Measurements from ENCODE around the gene ICA1. TPM values are rescaled to one million over a fixed set of nuclear protein-coding genes. Genes with fewer than 3 reads are reported as not detected.
"Not testable (repeated sequence)": the region's sequence is repeated elsewhere in the genome, so short reads cannot be mapped to it uniquely, and the experiment has no call there.

Gene ICA1
- total RNA-seq, 1 experiment from 2014 or later, result 0.24 TPM

GRCh38 chr7:8263048-8263447 lies 1.1 kb upstream of the ICA1 start:
- DNase-seq (ENCODE audit: low read depth), result no peak

- DNase-seq (ENCODE audit: low read depth), result peak; percentile 12
Observed at GRCh38 chr7:8260871-8261694, 884 bp downstream of the ICA1 start.

DNA sequence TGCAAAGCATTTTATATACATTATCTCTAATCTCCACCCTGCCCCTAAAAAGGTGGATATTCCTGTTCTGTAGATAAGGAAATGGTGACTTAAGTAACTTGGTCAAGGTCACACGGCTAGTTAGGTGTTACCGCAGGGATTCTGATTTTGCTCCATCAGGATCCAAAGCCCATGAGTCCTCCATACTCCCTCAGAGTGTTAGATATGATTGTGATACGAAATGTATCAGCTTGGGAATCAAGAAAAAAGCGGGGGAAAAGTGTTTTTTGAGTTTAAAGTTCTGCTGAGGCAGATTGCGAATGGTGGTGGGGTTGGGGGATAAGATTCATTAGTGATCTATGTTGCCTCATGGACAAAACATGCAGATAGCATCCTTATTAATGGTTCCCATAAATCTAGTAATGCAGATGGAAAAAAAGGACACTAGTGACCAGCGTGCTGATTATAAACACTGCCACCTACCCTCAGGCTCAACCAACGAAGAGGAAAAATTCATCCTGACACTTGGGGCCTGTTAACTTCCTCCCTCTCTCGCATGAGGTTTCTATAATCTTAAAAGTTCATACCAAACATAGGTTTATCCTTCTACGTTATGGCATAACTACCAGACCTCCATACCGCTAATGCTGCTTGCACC lies 2.3 kb downstream of the ICA1 start:
- no peak for DNase-seq (ENCODE audit: low read depth)

GRCh38 chr7:8258734-8259133 lies 3.2 kb downstream of the ICA1 start:
- no peak for DNase-seq (ENCODE audit: low read depth)

- DNase-seq (ENCODE audit: low read depth), result no peak
Observed at GRCh38 chr7:8258166-8258565, 3.8 kb downstream of the ICA1 start.

DNA sequence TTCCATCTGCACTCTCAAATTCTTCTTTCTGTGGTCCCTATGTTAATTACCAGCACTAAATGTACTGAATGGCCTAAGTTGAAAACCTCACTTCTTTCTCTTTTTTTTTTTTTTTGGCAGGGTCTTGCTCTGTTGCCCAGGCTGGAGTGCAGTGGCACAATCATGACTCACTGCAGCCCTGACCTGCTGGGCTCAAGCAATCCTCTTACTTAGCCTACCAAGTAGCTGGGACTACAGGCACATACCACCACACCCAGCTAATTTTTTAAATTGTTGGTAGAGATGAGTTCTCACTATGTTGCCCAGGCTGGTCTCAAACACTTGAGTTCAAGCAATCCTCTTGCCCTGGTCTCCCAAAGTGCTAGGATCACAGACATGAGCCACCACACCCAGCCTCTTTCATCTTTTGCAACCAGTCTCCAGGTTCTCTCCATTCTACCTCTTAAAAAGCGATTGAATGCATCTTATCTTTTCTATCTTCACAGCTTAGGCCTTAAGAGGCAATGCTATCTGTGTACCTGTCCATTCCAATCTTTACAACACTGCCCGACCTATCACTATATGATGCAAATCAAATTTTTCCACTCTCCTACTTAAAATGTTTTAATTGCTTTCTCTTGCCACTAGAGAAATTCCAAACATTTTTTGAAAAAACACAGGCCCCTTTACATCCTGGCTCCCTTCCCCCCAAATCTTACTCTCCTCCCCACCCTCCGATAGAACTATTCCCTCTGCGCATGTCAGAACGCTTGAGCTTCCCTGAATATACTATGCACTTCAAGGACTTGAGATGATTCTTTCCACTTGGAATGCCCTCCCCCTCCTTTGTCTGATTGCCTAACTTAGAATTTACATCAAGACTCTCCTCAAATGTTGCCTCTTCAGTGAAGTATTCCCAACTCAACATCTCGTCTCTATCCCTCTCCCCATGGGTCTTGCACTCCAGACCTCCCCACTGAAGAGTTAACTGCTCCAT lies 6.0 kb downstream of the ICA1 start:
- no peak for DNase-seq (ENCODE audit: low read depth)

GRCh38 chr7:8254667-8255066 lies 7.3 kb downstream of the ICA1 start:
- no peak for DNase-seq (ENCODE audit: low read depth)

DNA sequence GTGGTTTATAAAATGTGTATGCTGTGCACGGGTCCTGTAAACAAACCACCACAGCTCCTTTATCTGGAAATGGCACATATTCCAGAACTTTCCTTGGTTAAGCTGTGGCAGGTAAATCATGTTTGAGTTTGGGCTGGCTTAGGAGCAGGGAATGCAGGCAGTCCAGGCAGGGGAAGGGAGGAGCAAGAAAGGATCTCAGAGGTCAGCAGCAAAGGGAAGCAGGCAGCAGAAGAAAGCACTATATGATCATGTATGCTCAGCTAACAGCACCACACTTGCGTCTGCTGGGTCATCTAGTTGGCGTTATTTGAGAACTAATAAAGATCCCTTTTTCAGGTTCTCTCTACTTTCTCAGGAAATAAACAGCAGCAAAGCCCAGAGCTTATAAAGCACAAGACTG lies 7.8 kb downstream of the ICA1 start:
- no peak for DNase-seq (ENCODE audit: low read depth)

DNA sequence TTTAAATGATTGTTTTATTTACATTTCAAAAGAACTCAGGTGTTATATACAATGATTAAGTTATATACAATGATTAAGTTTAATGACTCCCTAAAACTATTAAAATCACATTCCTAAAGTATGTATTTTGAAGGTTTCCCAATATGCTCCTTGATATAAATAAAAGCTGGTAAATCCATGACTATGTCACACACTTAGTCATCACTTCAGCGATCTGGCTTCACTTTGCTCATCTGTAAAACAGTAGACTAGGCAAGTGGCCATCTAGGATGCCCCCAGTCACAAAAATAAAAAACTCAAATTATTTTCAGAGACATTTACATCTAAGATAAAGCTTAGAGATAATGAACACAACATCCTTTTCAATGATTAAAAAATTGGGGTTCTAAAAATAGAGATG lies 10.8 kb downstream of the ICA1 start:
- DNase-seq (ENCODE audit: low read depth), result no peak

DNA sequence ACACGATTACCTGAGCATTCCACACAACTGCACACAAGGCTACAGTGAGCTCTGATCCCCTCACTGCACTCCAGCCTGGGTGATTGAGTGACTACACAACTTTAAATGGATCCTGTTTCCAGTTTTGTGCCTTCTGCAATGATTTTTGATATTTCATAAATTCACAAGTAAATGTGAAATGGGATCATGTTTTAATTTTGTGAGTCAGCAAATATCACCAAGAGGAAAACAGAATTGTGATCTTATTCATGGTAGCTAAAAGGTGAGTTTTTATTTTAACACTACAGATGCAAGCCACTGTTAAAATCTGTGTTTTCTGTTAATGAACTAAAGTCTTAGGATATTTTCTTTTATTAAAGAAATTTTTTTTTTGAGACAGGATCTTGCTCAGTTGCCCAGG lies 11.4 kb downstream of the ICA1 start:
- DNase-seq (ENCODE audit: low read depth), result no peak

DNA sequence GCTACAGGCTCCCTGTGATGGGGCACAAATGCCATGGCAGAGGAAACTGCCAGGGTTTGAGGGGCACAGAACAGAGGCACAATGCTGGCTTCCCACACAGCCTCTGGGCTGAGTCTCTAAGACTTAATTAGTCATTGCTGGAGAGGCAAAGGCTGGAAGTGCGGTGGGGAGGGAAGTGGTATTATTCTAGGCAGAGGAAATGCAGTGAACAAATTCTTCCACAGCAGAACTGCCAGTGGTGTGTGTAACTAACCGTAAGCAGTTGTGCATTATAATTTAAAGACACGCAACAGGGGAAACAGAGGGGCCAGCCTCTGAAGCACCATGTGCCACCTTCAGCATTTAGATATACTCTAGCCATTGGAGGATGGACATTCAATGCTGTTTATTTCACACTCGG lies 12.8 kb downstream of the ICA1 start:
- DNase-seq (ENCODE audit: low read depth), result no peak

DNA sequence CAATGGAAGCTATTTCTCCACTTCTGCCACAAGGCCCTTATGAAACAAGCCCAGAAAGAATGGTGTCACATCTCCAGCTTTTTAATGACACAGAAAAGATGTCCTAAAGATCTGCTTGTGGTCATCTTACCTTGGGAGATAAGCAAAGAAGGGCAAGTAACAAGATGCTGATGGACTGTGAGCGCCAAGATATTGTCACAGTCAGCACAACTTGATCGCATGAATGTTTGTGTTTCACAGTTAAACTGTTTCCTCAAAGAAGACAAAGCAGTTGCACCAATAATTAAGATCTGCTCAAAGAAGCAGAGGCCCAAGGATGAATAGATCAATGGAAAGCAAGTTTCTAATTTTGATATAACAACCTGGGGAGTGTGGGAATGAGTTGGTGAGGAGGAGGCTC lies 15.9 kb downstream of the ICA1 start:
- DNase-seq (ENCODE audit: low read depth), result no peak

- DNase-seq (ENCODE audit: low read depth), result not testable (repeated sequence)
Observed at GRCh38 chr7:8245032-8245431, 16.9 kb downstream of the ICA1 start.

DNA sequence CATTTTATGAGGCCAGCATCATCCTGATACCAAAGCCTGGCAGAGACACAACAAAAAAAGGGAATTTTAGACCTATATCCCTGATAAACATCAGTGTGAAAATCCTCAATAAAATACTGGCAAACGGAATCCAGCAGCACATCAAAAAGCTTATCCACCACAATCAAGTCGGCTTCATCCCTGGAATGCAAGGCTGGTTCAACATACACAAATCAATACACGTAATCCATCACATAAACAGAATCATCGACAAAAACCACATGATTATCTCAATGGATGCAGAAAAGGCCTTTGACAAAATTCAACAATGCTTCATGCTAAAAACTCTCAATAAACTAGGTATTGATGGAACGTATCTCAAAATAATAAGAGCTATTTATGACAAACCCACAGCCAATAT lies 18.9 kb downstream of the ICA1 start:
- DNase-seq (ENCODE audit: low read depth), result not testable (repeated sequence)

GRCh38 chr7:8239702-8240362 lies 22.1 kb downstream of the ICA1 start:
- not testable (repeated sequence) for DNase-seq (ENCODE audit: low read depth)

DNA sequence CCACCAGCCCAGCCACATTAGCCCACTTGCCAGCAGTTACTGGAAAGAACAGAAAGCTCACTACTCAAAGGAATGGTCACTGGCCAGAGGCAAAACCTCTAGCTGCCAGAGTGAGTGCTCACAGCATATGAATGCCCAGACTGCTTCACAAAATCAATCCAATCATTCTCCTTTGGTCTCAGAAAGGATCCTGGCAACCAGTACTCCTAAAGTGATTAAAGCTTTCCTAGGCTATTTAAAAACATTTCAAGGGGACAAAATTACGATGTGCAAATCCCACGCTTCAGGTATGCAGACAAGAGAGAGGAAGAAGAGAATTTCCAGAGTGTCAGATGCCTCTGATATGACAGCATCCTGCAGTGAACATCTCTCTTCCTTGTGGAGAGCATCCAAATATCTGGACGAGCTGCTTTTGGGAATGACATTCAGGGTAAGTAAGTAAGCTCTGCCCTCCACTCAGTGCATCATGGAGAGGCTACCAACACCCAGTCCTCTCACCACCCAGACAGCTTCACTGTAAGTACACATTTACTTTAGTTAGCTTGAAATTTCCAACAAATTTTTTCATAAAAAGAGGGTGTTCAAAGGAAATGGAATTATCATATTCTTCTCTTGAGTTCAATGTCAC lies 25.1 kb downstream of the ICA1 start:
- no peak for DNase-seq (ENCODE audit: low read depth)

GRCh38 chr7:8232999-8233847 lies 28.7 kb downstream of the ICA1 start:
- no peak for DNase-seq (ENCODE audit: low read depth)

DNA sequence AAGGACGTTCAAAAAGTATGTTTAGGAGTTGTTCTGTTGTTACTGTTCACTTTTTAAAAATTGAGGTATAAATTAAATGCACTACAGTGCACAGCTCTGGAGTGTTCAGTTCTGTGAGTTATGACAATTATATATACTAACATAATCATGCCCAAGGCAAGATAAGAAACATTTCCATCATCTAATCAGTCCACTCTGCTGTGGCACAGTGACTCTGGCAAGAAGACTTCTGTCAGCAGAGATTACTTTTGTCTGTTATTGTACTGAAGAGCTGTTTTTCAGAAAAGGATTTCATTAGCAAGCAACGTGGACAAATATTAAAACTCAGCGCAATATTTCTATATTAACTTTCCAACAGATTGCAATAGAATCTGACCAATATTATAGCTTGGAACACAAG lies 32.0 kb downstream of the ICA1 start:
- no peak for DNase-seq (ENCODE audit: low read depth)

- no peak for DNase-seq (ENCODE audit: low read depth)
Observed at GRCh38 chr7:8228766-8229674, 32.9 kb downstream of the ICA1 start.

Data from RPMI7951 (cell line).